Nephron progenitor cell (in vitro differentiated cells): ENCODE results near the gene HORMAD2.

Source experiments
- DNase-seq: peaks from one replicate; pipeline ENCODE4 v3.0.0; 2021
- H3K27ac Mint-ChIP-seq: 2 replicates; pipeline ENCODE4 v1.8.0; 2021; ENCODE audit warnings: mild to moderate bottlenecking, moderate library complexity, mixed read lengths
- H3K27me3 Mint-ChIP-seq: 2 replicates; pipeline ENCODE4 v1.8.0; 2021; ENCODE audit warnings: mild to moderate bottlenecking, low read depth, mixed read lengths; ENCODE audit not compliant: poor library complexity
- H3K36me3 Mint-ChIP-seq: 2 replicates; pipeline ENCODE4 v1.8.0; 2021; ENCODE audit warnings: low read depth, mixed read lengths
- H3K4me1 Mint-ChIP-seq: 2 replicates; pipeline ENCODE4 v1.8.0; 2021; ENCODE audit warnings: mixed read lengths
- H3K4me3 Mint-ChIP-seq: 2 replicates; pipeline ENCODE4 v1.8.0; 2021; ENCODE audit warnings: mild to moderate bottlenecking, moderate library complexity, mixed read lengths
- H3K9me3 Mint-ChIP-seq: 2 replicates; pipeline ENCODE4 v1.8.0; 2021; ENCODE audit warnings: mild to moderate bottlenecking, moderate library complexity, mixed read lengths
- CTCF ChIP-seq: fragments of 200-600 bp; sonication (generic); IDR thresholded peaks from 2 replicates; pipeline ENCODE4 v1.5.0; 2021; ENCODE audit warnings: antibody characterized with exemption

HORMAD2 gene

GRCh38 chr22:30182815-30183214 is 102.6 kb downstream of the HORMAD2 start:
- Mint-ChIP-seq H3K36me3 (no peaks in the 10 kb centered on the region), H3K27me3 (peaks cover 34% of the 10 kb centered on the region), H3K9me3 (no peaks in the 10 kb centered on the region), H3K4me1 (peaks cover 38% of the 10 kb centered on the region), H3K4me3 (no peak overlapping the region), H3K27ac (no peak overlapping the region)
- no peak for TF ChIP-seq CTCF
- no peak for DNase-seq

GRCh38 chr22:30183271-30183670 is 103.0 kb downstream of the HORMAD2 start:
- no peaks in the 10 kb centered on the region for H3K36me3 Mint-ChIP-seq
- H3K27me3 Mint-ChIP-seq, result peaks cover 34% of the 10 kb centered on the region
- DNase-seq, result no peak
- no peak overlapping the region for H3K27ac Mint-ChIP-seq
- peaks cover 38% of the 10 kb centered on the region for H3K4me1 Mint-ChIP-seq
- H3K9me3 Mint-ChIP-seq, result no peaks in the 10 kb centered on the region
- no peak for TF ChIP-seq CTCF
- no peak overlapping the region for H3K4me3 Mint-ChIP-seq

GRCh38 chr22:30183861-30184278 is 103.6 kb downstream of the HORMAD2 start:
- H3K36me3 Mint-ChIP-seq, result no peaks in the 10 kb centered on the region
- peaks cover 41% of the 10 kb centered on the region for H3K4me1 Mint-ChIP-seq
- no peak for DNase-seq
- no peaks in the 10 kb centered on the region for H3K9me3 Mint-ChIP-seq
- no peak for TF ChIP-seq CTCF
- H3K4me3 Mint-ChIP-seq, result no peak overlapping the region
- H3K27me3 Mint-ChIP-seq, result peaks cover 29% of the 10 kb centered on the region
- H3K27ac Mint-ChIP-seq, result no peak overlapping the region

- Mint-ChIP-seq H3K4me3 (no peak overlapping the region), H3K27ac (no peak overlapping the region), H3K36me3 (no peaks in the 10 kb centered on the region)
These were observed 104.9 kb downstream of the HORMAD2 start for GRCh38 chr22:30185129-30185528.

GRCh38 chr22:30185549-30185948 is 105.3 kb downstream of the HORMAD2 start:
- no peaks in the 10 kb centered on the region for H3K9me3 Mint-ChIP-seq
- H3K4me1 Mint-ChIP-seq, result peaks cover 55% of the 10 kb centered on the region
- peaks cover 24% of the 10 kb centered on the region for H3K27me3 Mint-ChIP-seq
- no peak overlapping the region for H3K4me3 Mint-ChIP-seq
- no peaks in the 10 kb centered on the region for H3K36me3 Mint-ChIP-seq
- no peak for TF ChIP-seq CTCF
- DNase-seq, result no peak
- no peak overlapping the region for H3K27ac Mint-ChIP-seq

More at GRCh38 chr22:30185129-30185528, 104.9 kb downstream of the HORMAD2 start:
- Mint-ChIP-seq H3K4me1 (peaks cover 51% of the 10 kb centered on the region), H3K9me3 (no peaks in the 10 kb centered on the region), H3K27me3 (peaks cover 24% of the 10 kb centered on the region)
- DNase-seq, result no peak
- no peak for TF ChIP-seq CTCF

GRCh38 chr22:30186041-30186440 is 105.8 kb downstream of the HORMAD2 start:
- Mint-ChIP-seq H3K4me3 (no peak overlapping the region), H3K27ac (no peak overlapping the region), H3K27me3 (peaks cover 23% of the 10 kb centered on the region), H3K36me3 (no peaks in the 10 kb centered on the region), H3K4me1 (peaks cover 60% of the 10 kb centered on the region), H3K9me3 (no peaks in the 10 kb centered on the region)
- no peak for TF ChIP-seq CTCF
- DNase-seq, result no peak
